HepG2 (cell line): Measurements from ENCODE around the gene HAGH. TPM values are rescaled to one million over a fixed set of nuclear protein-coding genes. Genes with fewer than 3 reads are reported as not detected.
A peak's percentile ranks its signal among the peaks of the same experiment; 100 is the strongest.

Experiments used
- CSRNP1 ChIP-seq: sonication (generic); formaldehyde crosslinking; IDR thresholded peaks from 2 replicates; pipeline ENCODE4 v1.8.1; 2023; ENCODE audit warnings: mild to moderate bottlenecking, missing genetic modification reagents
- ELF3 ChIP-seq: IDR thresholded peaks from 2 replicates; pipeline ENCODE4 v1.6.1; 2016; ENCODE audit warnings: missing genetic modification reagents, missing compliant biosample characterization
- EP300 ChIP-seq, 3 experiments: sonication (generic) in 1 of 3; formaldehyde crosslinking in 1 of 3; IDR thresholded peaks; 2 replicates each; pipeline versions ENCODE4 v1.5.1 to v1.6.1; 2011 to 2020; ENCODE audit warnings: low read depth in 2 of 3, low read length in 2 of 3, borderline replicate concordance in 1 of 3, improper control_type of control experiment in 1 of 3, mild to moderate bottlenecking in 1 of 3, missing genetic modification reagents in 1 of 3, moderate library complexity in 1 of 3
- FUBP1 ChIP-seq: sonication (generic); formaldehyde crosslinking; IDR thresholded peaks from 2 replicates; pipeline ENCODE4 v1.5.1; 2020; ENCODE audit warnings: missing genetic modification reagents, mild to moderate bottlenecking, borderline replicate concordance
- HHEX ChIP-seq: IDR thresholded peaks from 2 replicates; pipeline ENCODE4 v1.6.1; 2016; ENCODE audit warnings: control low read depth
- KDM2A ChIP-seq: sonication (generic); formaldehyde crosslinking; IDR thresholded peaks from 2 replicates; pipeline ENCODE4 v1.4.0; 2020; ENCODE audit warnings: low read depth, missing genetic modification reagents, borderline replicate concordance
- KLF13 ChIP-seq: sonication (generic); formaldehyde crosslinking; IDR thresholded peaks from 2 replicates; pipeline ENCODE4 v1.4.0; 2020; ENCODE audit warnings: mild to moderate bottlenecking, missing genetic modification reagents
- SRY ChIP-seq: sonication (generic); formaldehyde crosslinking; IDR thresholded peaks from 2 replicates; pipeline ENCODE4 v1.8.0; 2022; ENCODE audit warnings: mild to moderate bottlenecking, missing genetic modification reagents
- TCF7 ChIP-seq: sonication (generic); IDR thresholded peaks from 2 replicates; pipeline ENCODE4 v1.6.1; 2016; ENCODE audit warnings: antibody characterized with exemption, low read depth
- ZFX ChIP-seq: sonication (generic); formaldehyde crosslinking; IDR thresholded peaks from 2 replicates; pipeline ENCODE4 v1.4.0; 2020; ENCODE audit warnings: mild to moderate bottlenecking, low read depth, missing genetic modification reagents, moderate library complexity
- ZNF326 ChIP-seq: sonication (generic); formaldehyde crosslinking; IDR thresholded peaks from 2 replicates; pipeline ENCODE4 v1.4.0; 2020; ENCODE audit warnings: missing genetic modification reagents, borderline replicate concordance
- ZNF354B ChIP-seq: sonication (generic); formaldehyde crosslinking; IDR thresholded peaks from 2 replicates; pipeline ENCODE4 v1.8.0; 2022; ENCODE audit warnings: mild to moderate bottlenecking, missing genetic modification reagents
- ZNF543 ChIP-seq: sonication (generic); formaldehyde crosslinking; IDR thresholded peaks from 2 replicates; pipeline ENCODE4 v1.4.0; 2020; ENCODE audit warnings: mild to moderate bottlenecking, missing genetic modification reagents
- ZNF749 ChIP-seq: sonication (generic); formaldehyde crosslinking; IDR thresholded peaks from 2 replicates; pipeline ENCODE4 v1.8.0; 2022; ENCODE audit warnings: mild to moderate bottlenecking, missing genetic modification reagents, moderate library complexity, borderline replicate concordance
- ZSCAN22 ChIP-seq: sonication (generic); formaldehyde crosslinking; IDR thresholded peaks from 2 replicates; pipeline ENCODE4 v1.4.0; 2020; ENCODE audit warnings: mild to moderate bottlenecking, missing genetic modification reagents
- ZSCAN30 ChIP-seq: sonication (generic); formaldehyde crosslinking; IDR thresholded peaks from 2 replicates; pipeline ENCODE4 v1.5.0; 2020; ENCODE audit warnings: mild to moderate bottlenecking, missing genetic modification reagents
- ZSCAN31 ChIP-seq: sonication (generic); formaldehyde crosslinking; IDR thresholded peaks from 2 replicates; pipeline ENCODE4 v1.5.0; 2020; ENCODE audit warnings: low read depth, mild to moderate bottlenecking, missing genetic modification reagents
- ZZZ3 ChIP-seq: sonication (generic); formaldehyde crosslinking; IDR thresholded peaks from 2 replicates; pipeline ENCODE4 v1.4.0; 2020; ENCODE audit warnings: missing genetic modification reagents, mild to moderate bottlenecking, borderline replicate concordance
- polyA plus RNA-seq, 8 experiments: library from polyadenylated mRNA; depleted of rRNA in 3 of 8; stranded (reverse) in 7 of 8; unstranded in 1 of 8; fragments of >200 nt; fragmentation: Illumina TruSeq in 4 of 8; extraction: Trizol in 4 of 8; gene quantifications; 2 replicates each; pipeline versions ENCODE4 v1.2.1 to v1.2.3, GENCODE V29; 2011 to 2016; ENCODE audit warnings: low read depth in 4 of 8, missing spikeins in 1 of 8, mixed read lengths in 1 of 8; ENCODE audit not compliant: insufficient read depth in 1 of 8
- total RNA-seq, 5 experiments: library from RNA; depleted of rRNA; stranded (reverse); fragments of >200 nt; fragmentation: Illumina TruSeq; extraction: Trizol; gene quantifications; 2 replicates each; pipeline ENCODE4 v1.2.3, GENCODE V29; 2016; ENCODE audit warnings: low read depth in 1 of 5
- TF ChIP-seq, protein P1 (sequence below): sonication (generic); formaldehyde crosslinking; IDR thresholded peaks from 2 replicates; pipeline ENCODE4 v1.5.1; 2020; ENCODE audit warnings: missing genetic modification reagents, mild to moderate bottlenecking, borderline replicate concordance
- TF ChIP-seq, protein P2 (sequence below): IDR thresholded peaks from 2 replicates; pipeline ENCODE4 v1.6.1; 2016; ENCODE audit warnings: low read depth
- TF ChIP-seq, protein P3 (sequence below): sonication (generic); formaldehyde crosslinking; IDR thresholded peaks from 2 replicates; pipeline ENCODE4 v1.4.0; 2020; ENCODE audit warnings: mild to moderate bottlenecking, missing genetic modification reagents
- TF ChIP-seq, protein P4 (sequence below): sonication (generic); formaldehyde crosslinking; IDR thresholded peaks from 2 replicates; pipeline ENCODE4 v1.4.0; 2020; ENCODE audit warnings: missing genetic modification reagents

Gene HAGH
- total and polyA plus RNA-seq, 2 of the 13 experiments (the other 11 are each of a cell fraction or from before 2014, with no cell fraction given) = 70.4 to 95.4 TPM

- TF ChIP-seq, protein P1, sequence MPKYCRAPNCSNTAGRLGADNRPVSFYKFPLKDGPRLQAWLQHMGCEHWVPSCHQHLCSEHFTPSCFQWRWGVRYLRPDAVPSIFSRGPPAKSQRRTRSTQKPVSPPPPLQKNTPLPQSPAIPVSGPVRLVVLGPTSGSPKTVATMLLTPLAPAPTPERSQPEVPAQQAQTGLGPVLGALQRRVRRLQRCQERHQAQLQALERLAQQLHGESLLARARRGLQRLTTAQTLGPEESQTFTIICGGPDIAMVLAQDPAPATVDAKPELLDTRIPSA (CRISPR knock-in tag) = no peak
- peak; percentile 35; the same call in 1 of the 2 replicates for TF ChIP-seq ZFX (CRISPR knock-in tag)
- no peak for TF ChIP-seq SRY (CRISPR knock-in tag)
- peak; percentile 91 for TF ChIP-seq TCF7
- no peak for TF ChIP-seq HHEX (CRISPR knock-in tag)
- TF ChIP-seq ZNF326 (CRISPR knock-in tag) = no peak
- TF ChIP-seq KLF13 (CRISPR knock-in tag) = no peak
- no peak for TF ChIP-seq ZSCAN30 (CRISPR knock-in tag)
- TF ChIP-seq EP300 (IDR thresholded peaks at IDR 0.05; ENCODE audit: low read depth in 2 of 2, low read length in 2 of 2) = peak in 1 of 2 experiments; percentile 73; a peak in 2 of 4 replicates
- TF ChIP-seq EP300 (CRISPR knock-in tag; IDR thresholded peaks at IDR 0.05; ENCODE audit: borderline replicate concordance) = peak; percentile 43; the same call in 1 of the 2 replicates
- TF ChIP-seq FUBP1 = no peak
- no peak for TF ChIP-seq ZZZ3 (CRISPR knock-in tag)
- peak; percentile 81; the same call in 1 of the 2 replicates for TF ChIP-seq ZNF543 (CRISPR knock-in tag)
- TF ChIP-seq KDM2A = no peak; the same call in 1 of the 2 replicates
- TF ChIP-seq, protein P2, sequence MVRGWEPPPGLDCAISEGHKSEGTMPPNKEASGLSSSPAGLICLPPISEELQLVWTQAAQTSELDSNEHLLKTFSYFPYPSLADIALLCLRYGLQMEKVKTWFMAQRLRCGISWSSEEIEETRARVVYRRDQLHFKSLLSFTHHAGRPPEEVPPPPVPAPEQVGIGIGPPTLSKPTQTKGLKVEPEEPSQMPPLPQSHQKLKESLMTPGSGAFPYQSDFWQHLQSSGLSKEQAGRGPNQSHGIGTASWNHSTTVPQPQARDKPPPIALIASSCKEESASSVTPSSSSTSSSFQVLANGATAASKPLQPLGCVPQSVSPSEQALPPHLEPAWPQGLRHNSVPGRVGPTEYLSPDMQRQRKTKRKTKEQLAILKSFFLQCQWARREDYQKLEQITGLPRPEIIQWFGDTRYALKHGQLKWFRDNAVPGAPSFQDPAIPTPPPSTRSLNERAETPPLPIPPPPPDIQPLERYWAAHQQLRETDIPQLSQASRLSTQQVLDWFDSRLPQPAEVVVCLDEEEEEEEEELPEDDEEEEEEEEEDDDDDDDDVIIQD = 0 out of 2 replicates have a peak, but pooled peaks have one; percentile 28
- TF ChIP-seq ZNF354B (CRISPR knock-in tag) = no peak
- TF ChIP-seq, protein P3, sequence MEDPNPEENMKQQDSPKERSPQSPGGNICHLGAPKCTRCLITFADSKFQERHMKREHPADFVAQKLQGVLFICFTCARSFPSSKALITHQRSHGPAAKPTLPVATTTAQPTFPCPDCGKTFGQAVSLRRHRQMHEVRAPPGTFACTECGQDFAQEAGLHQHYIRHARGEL = no peak
- no peak for TF ChIP-seq ZNF749 (CRISPR knock-in tag)
- TF ChIP-seq ZSCAN22 = no peak
- TF ChIP-seq, protein P4, sequence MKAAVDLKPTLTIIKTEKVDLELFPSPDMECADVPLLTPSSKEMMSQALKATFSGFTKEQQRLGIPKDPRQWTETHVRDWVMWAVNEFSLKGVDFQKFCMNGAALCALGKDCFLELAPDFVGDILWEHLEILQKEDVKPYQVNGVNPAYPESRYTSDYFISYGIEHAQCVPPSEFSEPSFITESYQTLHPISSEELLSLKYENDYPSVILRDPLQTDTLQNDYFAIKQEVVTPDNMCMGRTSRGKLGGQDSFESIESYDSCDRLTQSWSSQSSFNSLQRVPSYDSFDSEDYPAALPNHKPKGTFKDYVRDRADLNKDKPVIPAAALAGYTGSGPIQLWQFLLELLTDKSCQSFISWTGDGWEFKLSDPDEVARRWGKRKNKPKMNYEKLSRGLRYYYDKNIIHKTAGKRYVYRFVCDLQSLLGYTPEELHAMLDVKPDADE (CRISPR knock-in tag) = no peak
- TF ChIP-seq ZSCAN31 (CRISPR knock-in tag) = no peak
- no peak; the same call in 1 of the 2 replicates for TF ChIP-seq CSRNP1 (CRISPR knock-in tag)
- TF ChIP-seq ELF3 = peak; percentile 57; the same call in 1 of the 2 replicates
Measured at GRCh38 chr16:1832838-1833454, 6.3 kb upstream of the HAGH start (continued).
